ENCODE measurements around the gene CSK.

CSK gene

GRCh38 chr15:74788042-74788682 lies 6.3 kb downstream of the CSK start:
- DNase-seq, result no peak

- DNase-seq, result peak; percentile 66
Observed at GRCh38 chr15:74788683-74789151, 6.8 kb downstream of the CSK start.

GRCh38 chr15:74789171-74789631 lies 7.3 kb downstream of the CSK start:
- peak; percentile 41 for DNase-seq

- no peak for DNase-seq
Observed at GRCh38 chr15:74789741-74790079, 7.8 kb downstream of the CSK start.

- DNase-seq, result peak; percentile 76
Observed at GRCh38 chr15:74790080-74790916, 8.4 kb downstream of the CSK start.

- DNase-seq, result no peak
Observed at GRCh38 chr15:74791007-74791406, 9.1 kb downstream of the CSK start.

- DNase-seq, result no peak
Observed at GRCh38 chr15:74791667-74792066, 9.8 kb downstream of the CSK start.

- no peak for DNase-seq
Observed at GRCh38 chr15:74792227-74793016, 10.5 kb downstream of the CSK start.

GRCh38 chr15:74793135-74794028 lies 11.5 kb downstream of the CSK start:
- peak; percentile 75 for DNase-seq

- no peak for DNase-seq
Observed at GRCh38 chr15:74794248-74794969, 12.5 kb downstream of the CSK start.

GRCh38 chr15:74794970-74795349 lies 13.1 kb downstream of the CSK start:
- no peak for DNase-seq

- DNase-seq, result peak; percentile 68
Observed at GRCh38 chr15:74795966-74796625, 14.2 kb downstream of the CSK start.

GRCh38 chr15:74798388-74799254 lies 16.7 kb downstream of the CSK start:
- DNase-seq, result no peak

- no peak for DNase-seq
Observed at GRCh38 chr15:74799255-74799855, 17.5 kb downstream of the CSK start.

GRCh38 chr15:74799856-74800558 lies 18.1 kb downstream of the CSK start:
- DNase-seq, result peak; percentile 88

GRCh38 chr15:74800559-74801094 lies 18.7 kb downstream of the CSK start:
- DNase-seq, result no peak

GRCh38 chr15:74801311-74801997 lies 19.6 kb downstream of the CSK start:
- DNase-seq, result no peak

- no peak for DNase-seq
Observed at GRCh38 chr15:74802290-74802689, 20.4 kb downstream of the CSK start.

Data from stimulated activated CD4-positive, alpha-beta T cell treated with anti-CD3 and anti-CD28 coated beads, Interleukin-15, amount 100 ng/mL, for 24 hours (primary cell).